Measurements from ENCODE around the gene COL4A2.
A peak's percentile ranks its signal among the peaks of the same experiment; 100 is the strongest.

COL4A2 gene

GRCh38 chr13:110423689-110424302 lies 116.7 kb downstream of the COL4A2 start:
- DNase-seq = no peak

- no peak for DNase-seq
Measured at GRCh38 chr13:110424569-110425443, 117.7 kb downstream of the COL4A2 start.

GRCh38 chr13:110425444-110425780 lies 118.3 kb downstream of the COL4A2 start:
- DNase-seq = no peak

- DNase-seq = no peak
Measured at GRCh38 chr13:110426735-110427134, 119.7 kb downstream of the COL4A2 start.

GRCh38 chr13:110428313-110428712 lies 121.2 kb downstream of the COL4A2 start:
- no peak for DNase-seq

- no peak for DNase-seq
Measured at GRCh38 chr13:110430391-110431336, 123.6 kb downstream of the COL4A2 start.

GRCh38 chr13:110431425-110432294 lies 124.6 kb downstream of the COL4A2 start:
- DNase-seq = no peak

- no peak for DNase-seq
Measured at GRCh38 chr13:110432522-110432921, 125.4 kb downstream of the COL4A2 start.

- no peak for DNase-seq
Measured at GRCh38 chr13:110433014-110433413, 125.9 kb downstream of the COL4A2 start.

- no peak for DNase-seq
Measured at GRCh38 chr13:110434629-110435028, 127.5 kb downstream of the COL4A2 start.

- DNase-seq = no peak
Measured at GRCh38 chr13:110435331-110435730, 128.2 kb downstream of the COL4A2 start.

GRCh38 chr13:110436276-110436675 lies 129.2 kb downstream of the COL4A2 start:
- DNase-seq = no peak

- DNase-seq = no peak
Measured at GRCh38 chr13:110436786-110437370, 129.8 kb downstream of the COL4A2 start.

- DNase-seq = no peak
Measured at GRCh38 chr13:110438211-110438610, 131.1 kb downstream of the COL4A2 start.

- DNase-seq = no peak
Measured at GRCh38 chr13:110438776-110439175, 131.7 kb downstream of the COL4A2 start.

GRCh38 chr13:110440946-110441731 lies 134.1 kb downstream of the COL4A2 start:
- DNase-seq = no peak

GRCh38 chr13:110442930-110443621 lies 136.0 kb downstream of the COL4A2 start:
- DNase-seq = no peak

- no peak for DNase-seq
Measured at GRCh38 chr13:110443622-110444225, 136.6 kb downstream of the COL4A2 start.

GRCh38 chr13:110444226-110444653 lies 137.2 kb downstream of the COL4A2 start:
- no peak for DNase-seq

GRCh38 chr13:110445183-110445582 lies 138.1 kb downstream of the COL4A2 start:
- DNase-seq = peak; percentile 19
